ENCODE data around the gene ZFR. TPM values are rescaled to one million over a fixed set of nuclear protein-coding genes. Genes with fewer than 3 reads are reported as not detected.
"Not testable (repeated sequence)": the region's sequence is repeated elsewhere in the genome, so short reads cannot be mapped to it uniquely, and the experiment has no call there.

Gene ZFR
- total RNA-seq, 1 experiment from 2014 or later, result 85.1 TPM

- H3K9ac ChIP-seq (ENCODE audit: low read length), result no peak overlapping the region
- BruUV-seq (replicated peaks), result no TSS peak
- ChIA-PET POLR2A (ENCODE audit: unreplicated experiment) (interaction anchor here (0.6 kb wide), 1 partner anchor 229 kb away, joined by 3 read pairs; no protein-coding TSS in a partner anchor), CTCF (no interaction called here)
- no peaks in the 10 kb centered on the region for H3K27me3 ChIP-seq (ENCODE audit: low read length)
- no peaks in the 10 kb centered on the region for H3K4me1 ChIP-seq (ENCODE audit: insufficient read depth, low read length)
- H3K9me2 ChIP-seq (replicated peaks; ENCODE audit: low read length), result no peaks in the 10 kb centered on the region
- no peak for ATAC-seq
- peaks cover 95% of the 10 kb centered on the region for H3K36me3 ChIP-seq (ENCODE audit: low read depth, low read length)
- no peaks in the 10 kb centered on the region for H3F3A ChIP-seq (ENCODE audit: low read length, unreplicated experiment)
- no peaks in the 10 kb centered on the region for H3K79me2 ChIP-seq (ENCODE audit: low read length)
- H3K9me3 ChIP-seq (ENCODE audit: low read length), result no peaks in the 10 kb centered on the region
- intact Hi-C loops (cut with micrococcal nuclease), result no loop called here
- H2AFZ ChIP-seq (ENCODE audit: low read length), result no peak overlapping the region
- no peak for DNase-seq
- no peak overlapping the region for H3K4me3 ChIP-seq (ENCODE audit: low read length)
- H3K4me2 ChIP-seq (ENCODE audit: low read length), result no peak overlapping the region
- no peak overlapping the region for H3K27ac ChIP-seq (ENCODE audit: low read length)
- H4K20me1 ChIP-seq (ENCODE audit: low read length), result no peaks in the 10 kb centered on the region
- no peak for TF ChIP-seq CTCF (conservative IDR thresholded peaks at IDR 0.05; ENCODE audit: low read depth, low read length)
- no peak for TF ChIP-seq EZH2phosphoT487 (IDR thresholded peaks at IDR 0.05; ENCODE audit: borderline replicate concordance, low read length)
- no peak for TF ChIP-seq EZH2 (IDR thresholded peaks at IDR 0.05; ENCODE audit: low read length, unreplicated experiment)
Observed at GRCh38 chr5:32403760-32404159, 40.8 kb downstream of the ZFR start.

GRCh38 chr5:32400401-32400800 lies 44.1 kb downstream of the ZFR start:
- CTCF ChIA-PET, result no interaction called here
- no peaks in the 10 kb centered on the region for H3K4me1 ChIP-seq (ENCODE audit: insufficient read depth, low read length)
- H3F3A ChIP-seq (ENCODE audit: low read length, unreplicated experiment), result no peaks in the 10 kb centered on the region
- no peak for DNase-seq
- TF ChIP-seq CTCF (conservative IDR thresholded peaks at IDR 0.05; ENCODE audit: low read depth, low read length) (no peak), EZH2phosphoT487 (IDR thresholded peaks at IDR 0.05; ENCODE audit: borderline replicate concordance, low read length) (no peak), EZH2 (IDR thresholded peaks at IDR 0.05; ENCODE audit: low read length, unreplicated experiment) (no peak)
- H3K9me3 ChIP-seq (ENCODE audit: low read length), result no peaks in the 10 kb centered on the region
- BruUV-seq (replicated peaks), result no TSS peak
- no peak overlapping the region for H3K4me3 ChIP-seq (ENCODE audit: low read length)
- ATAC-seq, result no peak
- H3K4me2 ChIP-seq (ENCODE audit: low read length), result no peak overlapping the region
- no peaks in the 10 kb centered on the region for H3K27me3 ChIP-seq (ENCODE audit: low read length)
- intact Hi-C loops (cut with micrococcal nuclease), result no loop called here
- H3K27ac ChIP-seq (ENCODE audit: low read length), result no peak overlapping the region
- no peak overlapping the region for H3K9ac ChIP-seq (ENCODE audit: low read length)
- POLR2A ChIA-PET (ENCODE audit: unreplicated experiment), result no interaction called here
- H3K36me3 ChIP-seq (ENCODE audit: low read depth, low read length), result peaks cover 90% of the 10 kb centered on the region
- H2AFZ ChIP-seq (ENCODE audit: low read length), result no peak overlapping the region
- no peaks in the 10 kb centered on the region for H3K79me2 ChIP-seq (ENCODE audit: low read length)
- H3K9me2 ChIP-seq (replicated peaks; ENCODE audit: low read length), result no peaks in the 10 kb centered on the region
- no peaks in the 10 kb centered on the region for H4K20me1 ChIP-seq (ENCODE audit: low read length)

GRCh38 chr5:32398754-32399153 lies 45.8 kb downstream of the ZFR start:
- H3K4me1 ChIP-seq (ENCODE audit: insufficient read depth, low read length); H2AFZ ChIP-seq (ENCODE audit: low read length); H3K9me2 ChIP-seq (replicated peaks; ENCODE audit: low read length); H3K27ac ChIP-seq (ENCODE audit: low read length); H3F3A ChIP-seq (ENCODE audit: low read length, unreplicated experiment); intact Hi-C loops (cut with micrococcal nuclease); CTCF ChIA-PET; H3K4me2 ChIP-seq (ENCODE audit: low read length); H3K9ac ChIP-seq (ENCODE audit: low read length); H3K9me3 ChIP-seq (ENCODE audit: low read length); DNase-seq; BruUV-seq (replicated peaks); POLR2A ChIA-PET (ENCODE audit: unreplicated experiment); H3K4me3 ChIP-seq (ENCODE audit: low read length); H3K27me3 ChIP-seq (ENCODE audit: low read length); ATAC-seq; H4K20me1 ChIP-seq (ENCODE audit: low read length); H3K79me2 ChIP-seq (ENCODE audit: low read length): not testable (repeated sequence)
- H3K36me3 ChIP-seq (ENCODE audit: low read depth, low read length), result peaks cover 86% of the 10 kb centered on the region
